Measurements from ENCODE around the gene ECHDC1. TPM values are rescaled to one million over a fixed set of nuclear protein-coding genes. Genes with fewer than 3 reads are reported as not detected.

The ECHDC1 gene
- total RNA-seq, 1 experiment from 2014 or later, result 60.0 TPM

DNA sequence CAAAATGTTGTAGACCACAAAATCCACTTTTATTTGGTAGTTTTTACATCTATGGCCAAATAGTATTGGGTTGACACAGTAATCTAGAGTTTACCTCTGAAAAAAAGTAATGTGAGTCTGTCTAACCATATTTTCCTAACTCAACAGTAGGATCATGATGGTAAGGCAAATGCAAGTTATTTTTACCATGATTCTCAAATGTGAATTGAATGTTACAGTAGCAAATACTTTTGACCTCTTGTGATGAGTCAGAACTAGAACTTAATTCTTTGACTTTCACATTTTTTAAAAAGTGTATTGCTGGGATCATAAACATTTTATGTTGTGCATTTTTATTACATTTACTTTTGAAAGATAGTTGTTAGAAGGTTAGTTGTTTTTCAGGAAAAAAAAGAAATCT is 54.7 kb downstream of the ECHDC1 start:
- TF ChIP-seq TEAD4 (CRISPR knock-in tag; IDR thresholded peaks at IDR 0.05), result no peak
- TF ChIP-seq, protein P1, sequence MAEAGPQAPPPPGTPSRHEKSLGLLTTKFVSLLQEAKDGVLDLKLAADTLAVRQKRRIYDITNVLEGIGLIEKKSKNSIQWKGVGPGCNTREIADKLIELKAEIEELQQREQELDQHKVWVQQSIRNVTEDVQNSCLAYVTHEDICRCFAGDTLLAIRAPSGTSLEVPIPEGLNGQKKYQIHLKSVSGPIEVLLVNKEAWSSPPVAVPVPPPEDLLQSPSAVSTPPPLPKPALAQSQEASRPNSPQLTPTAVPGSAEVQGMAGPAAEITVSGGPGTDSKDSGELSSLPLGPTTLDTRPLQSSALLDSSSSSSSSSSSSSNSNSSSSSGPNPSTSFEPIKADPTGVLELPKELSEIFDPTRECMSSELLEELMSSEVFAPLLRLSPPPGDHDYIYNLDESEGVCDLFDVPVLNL (CRISPR knock-in tag; IDR thresholded peaks at IDR 0.05; ENCODE audit: borderline replicate concordance, low read depth), result no peak
- TF ChIP-seq OVOL2 (CRISPR knock-in tag; IDR thresholded peaks at IDR 0.05; ENCODE audit: borderline replicate concordance), result no peak
- TF ChIP-seq ZNF671 (CRISPR knock-in tag; IDR thresholded peaks at IDR 0.05), result no peak
- TF ChIP-seq ZNF138 (CRISPR knock-in tag; conservative IDR thresholded peaks at IDR 0.05), result no peak
- no peak for TF ChIP-seq MXD4 (CRISPR knock-in tag; IDR thresholded peaks at IDR 0.05; ENCODE audit: borderline replicate concordance)
- TF ChIP-seq NFATC4 (CRISPR knock-in tag; IDR thresholded peaks at IDR 0.05), result no peak
- TF ChIP-seq, protein P2, sequence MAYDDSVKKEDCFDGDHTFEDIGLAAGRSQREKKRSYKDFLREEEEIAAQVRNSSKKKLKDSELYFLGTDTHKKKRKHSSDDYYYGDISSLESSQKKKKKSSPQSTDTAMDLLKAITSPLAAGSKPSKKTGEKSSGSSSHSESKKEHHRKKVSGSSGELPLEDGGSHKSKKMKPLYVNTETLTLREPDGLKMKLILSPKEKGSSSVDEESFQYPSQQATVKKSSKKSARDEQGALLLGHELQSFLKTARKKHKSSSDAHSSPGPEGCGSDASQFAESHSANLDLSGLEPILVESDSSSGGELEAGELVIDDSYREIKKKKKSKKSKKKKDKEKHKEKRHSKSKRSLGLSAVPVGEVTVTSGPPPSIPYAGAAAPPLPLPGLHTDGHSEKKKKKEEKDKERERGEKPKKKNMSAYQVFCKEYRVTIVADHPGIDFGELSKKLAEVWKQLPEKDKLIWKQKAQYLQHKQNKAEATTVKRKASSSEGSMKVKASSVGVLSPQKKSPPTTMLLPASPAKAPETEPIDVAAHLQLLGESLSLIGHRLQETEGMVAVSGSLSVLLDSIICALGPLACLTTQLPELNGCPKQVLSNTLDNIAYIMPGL (CRISPR knock-in tag; IDR thresholded peaks at IDR 0.05), result no peak
- no peak for TF ChIP-seq FOXK1 (CRISPR knock-in tag; IDR thresholded peaks at IDR 0.05)
- no peak for TF ChIP-seq ZNF232 (CRISPR knock-in tag; IDR thresholded peaks at IDR 0.05)
- TF ChIP-seq, protein P3, sequence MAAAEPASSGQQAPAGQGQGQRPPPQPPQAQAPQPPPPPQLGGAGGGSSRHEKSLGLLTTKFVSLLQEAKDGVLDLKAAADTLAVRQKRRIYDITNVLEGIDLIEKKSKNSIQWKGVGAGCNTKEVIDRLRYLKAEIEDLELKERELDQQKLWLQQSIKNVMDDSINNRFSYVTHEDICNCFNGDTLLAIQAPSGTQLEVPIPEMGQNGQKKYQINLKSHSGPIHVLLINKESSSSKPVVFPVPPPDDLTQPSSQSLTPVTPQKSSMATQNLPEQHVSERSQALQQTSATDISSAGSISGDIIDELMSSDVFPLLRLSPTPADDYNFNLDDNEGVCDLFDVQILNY (CRISPR knock-in tag; IDR thresholded peaks at IDR 0.05), result no peak
- POLR2A ChIA-PET, result interaction anchor here (1.0 kb wide), 2 partner anchors 9 to 22 kb away, joined by 3 to 4 read pairs; partner anchors contain the start of gene RNF146
- Mint-ChIP-seq H3K36me3 (peaks cover 29% of the 10 kb centered on the region), H3K27me3 (ENCODE audit: low read depth) (no peaks in the 10 kb centered on the region), H3K4me1 (peaks cover 22% of the 10 kb centered on the region), H3K4me3 (no peak overlapping the region), H3K9me3 (no peaks in the 10 kb centered on the region), H3K27ac (no peak overlapping the region)
- DNase-seq (ENCODE audit: low spot score), result no peak
- CTCF ChIA-PET, result no interaction called here
- ATAC-seq, result no peak

DNA sequence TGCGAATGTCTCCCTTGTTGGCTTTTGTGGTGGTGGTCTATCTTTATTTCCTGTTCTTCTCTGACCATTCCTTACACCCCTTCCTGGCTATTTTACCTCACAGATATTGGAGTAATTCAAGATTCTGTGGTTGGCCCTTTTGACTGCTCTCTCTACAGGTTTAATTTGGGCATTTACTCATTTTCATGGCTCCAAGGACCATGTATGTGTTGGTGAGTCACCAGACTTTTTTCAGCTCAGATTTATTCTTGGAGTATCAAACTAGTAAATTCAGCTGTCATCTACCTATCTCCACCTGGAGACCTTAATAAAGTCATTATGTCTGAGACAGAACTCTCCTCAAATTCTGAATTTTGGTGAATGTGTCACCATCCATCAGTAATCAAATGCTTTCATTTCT is 61.2 kb downstream of the ECHDC1 start:
- Mint-ChIP-seq H3K9me3 (no peaks in the 10 kb centered on the region), H3K27ac (no peak overlapping the region), H3K4me1 (no peaks in the 10 kb centered on the region), H3K4me3 (no peak overlapping the region), H3K36me3 (peaks cover 40% of the 10 kb centered on the region), H3K27me3 (ENCODE audit: low read depth) (no peaks in the 10 kb centered on the region)
- DNase-seq (ENCODE audit: low spot score) (no peak), ATAC-seq (no peak)
- ChIA-PET CTCF (interaction anchor here (0.9 to 1.5 kb wide), 2 partner anchors 16 to 234 kb away, joined by 3 read pairs; no protein-coding TSS in a partner anchor), POLR2A (no interaction called here)
- no peak for TF ChIP-seq ZNF219 (CRISPR knock-in tag; IDR thresholded peaks at IDR 0.05; ENCODE audit: borderline replicate concordance)
- no peak for TF ChIP-seq ESRRA (CRISPR knock-in tag; IDR thresholded peaks at IDR 0.05; ENCODE audit: borderline replicate concordance)
- TF ChIP-seq NR3C1 (CRISPR knock-in tag; conservative IDR thresholded peaks at IDR 0.05; ENCODE audit: low read depth), result no peak
- TF ChIP-seq TEAD4 (CRISPR knock-in tag; IDR thresholded peaks at IDR 0.05), result no peak
- TF ChIP-seq, protein P4, sequence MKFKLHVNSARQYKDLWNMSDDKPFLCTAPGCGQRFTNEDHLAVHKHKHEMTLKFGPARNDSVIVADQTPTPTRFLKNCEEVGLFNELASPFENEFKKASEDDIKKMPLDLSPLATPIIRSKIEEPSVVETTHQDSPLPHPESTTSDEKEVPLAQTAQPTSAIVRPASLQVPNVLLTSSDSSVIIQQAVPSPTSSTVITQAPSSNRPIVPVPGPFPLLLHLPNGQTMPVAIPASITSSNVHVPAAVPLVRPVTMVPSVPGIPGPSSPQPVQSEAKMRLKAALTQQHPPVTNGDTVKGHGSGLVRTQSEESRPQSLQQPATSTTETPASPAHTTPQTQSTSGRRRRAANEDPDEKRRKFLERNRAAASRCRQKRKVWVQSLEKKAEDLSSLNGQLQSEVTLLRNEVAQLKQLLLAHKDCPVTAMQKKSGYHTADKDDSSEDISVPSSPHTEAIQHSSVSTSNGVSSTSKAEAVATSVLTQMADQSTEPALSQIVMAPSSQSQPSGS (CRISPR knock-in tag; IDR thresholded peaks at IDR 0.05; ENCODE audit: borderline replicate concordance, low read depth), result no peak
- TF ChIP-seq ZNF396 (CRISPR knock-in tag; IDR thresholded peaks at IDR 0.05; ENCODE audit: borderline replicate concordance), result no peak
- no peak for TF ChIP-seq ZNF416 (CRISPR knock-in tag; IDR thresholded peaks at IDR 0.05)
- TF ChIP-seq SP1 (CRISPR knock-in tag; conservative IDR thresholded peaks at IDR 0.05), result no peak
- TF ChIP-seq, protein P5, sequence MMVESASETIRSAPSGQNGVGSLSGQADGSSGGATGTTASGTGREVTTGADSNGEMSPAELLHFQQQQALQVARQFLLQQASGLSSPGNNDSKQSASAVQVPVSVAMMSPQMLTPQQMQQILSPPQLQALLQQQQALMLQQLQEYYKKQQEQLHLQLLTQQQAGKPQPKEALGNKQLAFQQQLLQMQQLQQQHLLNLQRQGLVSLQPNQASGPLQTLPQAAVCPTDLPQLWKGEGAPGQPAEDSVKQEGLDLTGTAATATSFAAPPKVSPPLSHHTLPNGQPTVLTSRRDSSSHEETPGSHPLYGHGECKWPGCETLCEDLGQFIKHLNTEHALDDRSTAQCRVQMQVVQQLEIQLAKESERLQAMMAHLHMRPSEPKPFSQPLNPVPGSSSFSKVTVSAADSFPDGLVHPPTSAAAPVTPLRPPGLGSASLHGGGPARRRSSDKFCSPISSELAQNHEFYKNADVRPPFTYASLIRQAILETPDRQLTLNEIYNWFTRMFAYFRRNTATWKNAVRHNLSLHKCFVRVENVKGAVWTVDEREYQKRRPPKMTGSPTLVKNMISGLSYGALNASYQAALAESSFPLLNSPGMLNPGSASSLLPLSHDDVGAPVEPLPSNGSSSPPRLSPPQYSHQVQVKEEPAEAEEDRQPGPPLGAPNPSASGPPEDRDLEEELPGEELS (CRISPR knock-in tag; IDR thresholded peaks at IDR 0.05), result no peak
- no peak for TF ChIP-seq MXD4 (CRISPR knock-in tag; IDR thresholded peaks at IDR 0.05; ENCODE audit: borderline replicate concordance)
- TF ChIP-seq SMAD4 (CRISPR knock-in tag; IDR thresholded peaks at IDR 0.05), result no peak
- TF ChIP-seq, protein P2 (CRISPR knock-in tag; IDR thresholded peaks at IDR 0.05), result no peak
- no peak for TF ChIP-seq NFYB (CRISPR knock-in tag; conservative IDR thresholded peaks at IDR 0.05; ENCODE audit: low read depth)
- TF ChIP-seq, protein P6, sequence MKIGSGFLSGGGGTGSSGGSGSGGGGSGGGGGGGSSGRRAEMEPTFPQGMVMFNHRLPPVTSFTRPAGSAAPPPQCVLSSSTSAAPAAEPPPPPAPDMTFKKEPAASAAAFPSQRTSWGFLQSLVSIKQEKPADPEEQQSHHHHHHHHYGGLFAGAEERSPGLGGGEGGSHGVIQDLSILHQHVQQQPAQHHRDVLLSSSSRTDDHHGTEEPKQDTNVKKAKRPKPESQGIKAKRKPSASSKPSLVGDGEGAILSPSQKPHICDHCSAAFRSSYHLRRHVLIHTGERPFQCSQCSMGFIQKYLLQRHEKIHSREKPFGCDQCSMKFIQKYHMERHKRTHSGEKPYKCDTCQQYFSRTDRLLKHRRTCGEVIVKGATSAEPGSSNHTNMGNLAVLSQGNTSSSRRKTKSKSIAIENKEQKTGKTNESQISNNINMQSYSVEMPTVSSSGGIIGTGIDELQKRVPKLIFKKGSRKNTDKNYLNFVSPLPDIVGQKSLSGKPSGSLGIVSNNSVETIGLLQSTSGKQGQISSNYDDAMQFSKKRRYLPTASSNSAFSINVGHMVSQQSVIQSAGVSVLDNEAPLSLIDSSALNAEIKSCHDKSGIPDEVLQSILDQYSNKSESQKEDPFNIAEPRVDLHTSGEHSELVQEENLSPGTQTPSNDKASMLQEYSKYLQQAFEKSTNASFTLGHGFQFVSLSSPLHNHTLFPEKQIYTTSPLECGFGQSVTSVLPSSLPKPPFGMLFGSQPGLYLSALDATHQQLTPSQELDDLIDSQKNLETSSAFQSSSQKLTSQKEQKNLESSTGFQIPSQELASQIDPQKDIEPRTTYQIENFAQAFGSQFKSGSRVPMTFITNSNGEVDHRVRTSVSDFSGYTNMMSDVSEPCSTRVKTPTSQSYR (CRISPR knock-in tag; IDR thresholded peaks at IDR 0.05), result no peak
- TF ChIP-seq RELA (CRISPR knock-in tag; IDR thresholded peaks at IDR 0.05; ENCODE audit: borderline replicate concordance), result no peak
- no peak for TF ChIP-seq TCF7 (CRISPR knock-in tag; IDR thresholded peaks at IDR 0.05; ENCODE audit: low read depth)
